Activated naive CD4-positive, alpha-beta T cell treated with anti-CD3 and anti-CD28 coated beads, Interleukin-2, amount 50 U/mL, for 24 hours (primary cell): Measurements from ENCODE around the gene C1orf21.

Source experiments
- H3K27ac Mint-ChIP-seq: one replicate; pipeline ENCODE4 v1.8.0; 2021; ENCODE audit warnings: mild to moderate bottlenecking, mixed read lengths
- H3K27me3 Mint-ChIP-seq: one replicate; pipeline ENCODE4 v1.8.0; 2021; ENCODE audit warnings: mixed read lengths
- H3K36me3 Mint-ChIP-seq: one replicate; pipeline ENCODE4 v1.8.0; 2021; ENCODE audit warnings: mixed read lengths
- H3K4me1 Mint-ChIP-seq: one replicate; pipeline ENCODE4 v1.8.0; 2021; ENCODE audit warnings: mixed read lengths
- H3K4me3 Mint-ChIP-seq: one replicate; pipeline ENCODE4 v1.8.0; 2021; ENCODE audit warnings: mild to moderate bottlenecking, mixed read lengths
- H3K9me3 Mint-ChIP-seq: one replicate; pipeline ENCODE4 v1.8.0; 2021; ENCODE audit warnings: mixed read lengths

The C1orf21 gene

GRCh38 chr1:184646178-184646701 is 259.4 kb downstream of the C1orf21 start:
- H3K27me3 Mint-ChIP-seq = peaks cover 5% of the 10 kb centered on the region
- no peaks in the 10 kb centered on the region for H3K36me3 Mint-ChIP-seq
- no peaks in the 10 kb centered on the region for H3K9me3 Mint-ChIP-seq
- H3K4me1 Mint-ChIP-seq = no peaks in the 10 kb centered on the region
- peak overlapping the region; percentile 56 for H3K27ac Mint-ChIP-seq
- H3K4me3 Mint-ChIP-seq = no peak overlapping the region

GRCh38 chr1:184646824-184647223 is 260.0 kb downstream of the C1orf21 start:
- Mint-ChIP-seq H3K27me3 (peaks cover 6% of the 10 kb centered on the region), H3K4me1 (no peaks in the 10 kb centered on the region), H3K27ac (no peak overlapping the region), H3K4me3 (no peak overlapping the region), H3K9me3 (no peaks in the 10 kb centered on the region), H3K36me3 (no peaks in the 10 kb centered on the region)

GRCh38 chr1:184647471-184647870 is 260.6 kb downstream of the C1orf21 start:
- Mint-ChIP-seq H3K4me1 (no peaks in the 10 kb centered on the region), H3K9me3 (no peaks in the 10 kb centered on the region), H3K4me3 (no peak overlapping the region), H3K27ac (no peak overlapping the region), H3K27me3 (peaks cover 4% of the 10 kb centered on the region), H3K36me3 (no peaks in the 10 kb centered on the region)

GRCh38 chr1:184648160-184648855 is 261.5 kb downstream of the C1orf21 start:
- H3K27ac Mint-ChIP-seq = no peak overlapping the region
- H3K27me3 Mint-ChIP-seq = peaks cover 12% of the 10 kb centered on the region
- H3K4me3 Mint-ChIP-seq = no peak overlapping the region
- no peaks in the 10 kb centered on the region for H3K4me1 Mint-ChIP-seq
- no peaks in the 10 kb centered on the region for H3K36me3 Mint-ChIP-seq
- no peaks in the 10 kb centered on the region for H3K9me3 Mint-ChIP-seq

GRCh38 chr1:184648856-184649201 is 262.0 kb downstream of the C1orf21 start:
- H3K27me3 Mint-ChIP-seq = peaks cover 12% of the 10 kb centered on the region
- no peak overlapping the region for H3K27ac Mint-ChIP-seq
- H3K4me3 Mint-ChIP-seq = no peak overlapping the region
- no peaks in the 10 kb centered on the region for H3K36me3 Mint-ChIP-seq
- H3K9me3 Mint-ChIP-seq = no peaks in the 10 kb centered on the region
- no peaks in the 10 kb centered on the region for H3K4me1 Mint-ChIP-seq

- Mint-ChIP-seq H3K36me3 (no peaks in the 10 kb centered on the region), H3K4me1 (no peaks in the 10 kb centered on the region), H3K27ac (no peak overlapping the region), H3K9me3 (no peaks in the 10 kb centered on the region), H3K27me3 (peaks cover 11% of the 10 kb centered on the region), H3K4me3 (no peak overlapping the region)
Measured at GRCh38 chr1:184649451-184649888, 262.6 kb downstream of the C1orf21 start.

GRCh38 chr1:184650177-184650866 is 263.5 kb downstream of the C1orf21 start:
- H3K27ac Mint-ChIP-seq = no peak overlapping the region
- H3K27me3 Mint-ChIP-seq = peaks cover 10% of the 10 kb centered on the region
- no peaks in the 10 kb centered on the region for H3K9me3 Mint-ChIP-seq
- no peaks in the 10 kb centered on the region for H3K36me3 Mint-ChIP-seq
- H3K4me3 Mint-ChIP-seq = no peak overlapping the region
- H3K4me1 Mint-ChIP-seq = no peaks in the 10 kb centered on the region

GRCh38 chr1:184655185-184655584 is 268.4 kb downstream of the C1orf21 start:
- Mint-ChIP-seq H3K9me3 (no peaks in the 10 kb centered on the region), H3K36me3 (no peaks in the 10 kb centered on the region), H3K4me1 (no peaks in the 10 kb centered on the region), H3K27ac (no peak overlapping the region), H3K4me3 (no peak overlapping the region), H3K27me3 (peaks cover 10% of the 10 kb centered on the region)

GRCh38 chr1:184656221-184656620 is 269.4 kb downstream of the C1orf21 start:
- H3K36me3 Mint-ChIP-seq = no peaks in the 10 kb centered on the region
- H3K27me3 Mint-ChIP-seq = peaks cover 10% of the 10 kb centered on the region
- H3K4me1 Mint-ChIP-seq = no peaks in the 10 kb centered on the region
- no peak overlapping the region for H3K4me3 Mint-ChIP-seq
- H3K9me3 Mint-ChIP-seq = no peaks in the 10 kb centered on the region
- no peak overlapping the region for H3K27ac Mint-ChIP-seq

- H3K4me3 Mint-ChIP-seq = no peak overlapping the region
- H3K36me3 Mint-ChIP-seq = no peaks in the 10 kb centered on the region
- peaks cover 2% of the 10 kb centered on the region for H3K27me3 Mint-ChIP-seq
- H3K27ac Mint-ChIP-seq = no peak overlapping the region
- no peaks in the 10 kb centered on the region for H3K4me1 Mint-ChIP-seq
- H3K9me3 Mint-ChIP-seq = no peaks in the 10 kb centered on the region
Measured at GRCh38 chr1:184658055-184658454, 271.2 kb downstream of the C1orf21 start.

GRCh38 chr1:184660462-184661191 is 273.8 kb downstream of the C1orf21 start:
- peaks cover 13% of the 10 kb centered on the region for H3K27me3 Mint-ChIP-seq
- H3K27ac Mint-ChIP-seq = no peak overlapping the region
- H3K4me1 Mint-ChIP-seq = peaks cover 4% of the 10 kb centered on the region
- no peaks in the 10 kb centered on the region for H3K36me3 Mint-ChIP-seq
- H3K4me3 Mint-ChIP-seq = no peak overlapping the region
- H3K9me3 Mint-ChIP-seq = no peaks in the 10 kb centered on the region

GRCh38 chr1:184661801-184662200 is 275.0 kb downstream of the C1orf21 start:
- H3K27ac Mint-ChIP-seq = no peak overlapping the region
- H3K4me1 Mint-ChIP-seq = peaks cover 4% of the 10 kb centered on the region
- peaks cover 13% of the 10 kb centered on the region for H3K27me3 Mint-ChIP-seq
- H3K36me3 Mint-ChIP-seq = no peaks in the 10 kb centered on the region
- H3K4me3 Mint-ChIP-seq = no peak overlapping the region
- H3K9me3 Mint-ChIP-seq = no peaks in the 10 kb centered on the region

- no peaks in the 10 kb centered on the region for H3K36me3 Mint-ChIP-seq
- H3K9me3 Mint-ChIP-seq = no peaks in the 10 kb centered on the region
- H3K27ac Mint-ChIP-seq = no peak overlapping the region
- H3K4me1 Mint-ChIP-seq = peaks cover 4% of the 10 kb centered on the region
- H3K4me3 Mint-ChIP-seq = no peak overlapping the region
- peaks cover 17% of the 10 kb centered on the region for H3K27me3 Mint-ChIP-seq
Measured at GRCh38 chr1:184664042-184664660, 277.3 kb downstream of the C1orf21 start.

GRCh38 chr1:184664661-184665060 is 277.8 kb downstream of the C1orf21 start:
- peaks cover 17% of the 10 kb centered on the region for H3K27me3 Mint-ChIP-seq
- H3K36me3 Mint-ChIP-seq = no peaks in the 10 kb centered on the region
- H3K9me3 Mint-ChIP-seq = no peaks in the 10 kb centered on the region
- H3K4me1 Mint-ChIP-seq = peaks cover 4% of the 10 kb centered on the region
- no peak overlapping the region for H3K27ac Mint-ChIP-seq
- no peak overlapping the region for H3K4me3 Mint-ChIP-seq

GRCh38 chr1:184665360-184665759 is 278.5 kb downstream of the C1orf21 start:
- Mint-ChIP-seq H3K27me3 (peaks cover 17% of the 10 kb centered on the region), H3K36me3 (no peaks in the 10 kb centered on the region), H3K9me3 (no peaks in the 10 kb centered on the region), H3K4me1 (peaks cover 4% of the 10 kb centered on the region), H3K4me3 (no peak overlapping the region), H3K27ac (no peak overlapping the region)
